HFFc6 (cell line): Measurements from ENCODE around the gene HLA-DOB. TPM values are rescaled to one million over a fixed set of nuclear protein-coding genes. Genes with fewer than 3 reads are reported as not detected.
A peak's percentile ranks its signal among the peaks of the same experiment; 100 is the strongest.
"Not testable (repeated sequence)": the region's sequence is repeated elsewhere in the genome, so short reads cannot be mapped to it uniquely, and the experiment has no call there.

Experiments used
- DNase-seq: peaks from one replicate; pipeline ENCODE4 v3.0.0-alpha.2; 2018
- H3K27ac Mint-ChIP-seq: 2 replicates; pipeline ENCODE4 v1.8.0; 2020; ENCODE audit warnings: mild to moderate bottlenecking, mixed read lengths
- H3K27me3 Mint-ChIP-seq: 2 replicates; pipeline ENCODE4 v1.8.0; 2021; ENCODE audit warnings: mild to moderate bottlenecking, moderate library complexity, mixed read lengths; ENCODE audit not compliant: insufficient read depth
- H3K36me3 Mint-ChIP-seq: 2 replicates; pipeline ENCODE4 v1.8.0; 2021; ENCODE audit warnings: low read depth, mixed read lengths
- H3K4me1 Mint-ChIP-seq: 2 replicates; pipeline ENCODE4 v1.8.0; 2020; ENCODE audit warnings: low read depth, mixed read lengths
- H3K4me3 Mint-ChIP-seq: 2 replicates; pipeline ENCODE4 v1.8.0; 2020; ENCODE audit warnings: mild to moderate bottlenecking, moderate library complexity, mixed read lengths
- H3K9me3 Mint-ChIP-seq: 2 replicates; pipeline ENCODE4 v1.8.0; 2020; ENCODE audit warnings: mild to moderate bottlenecking, mixed read lengths
- total RNA-seq, 6 experiments: library from RNA; stranded (reverse); fragmentation: NEBNext Ultra II Directional; extraction: Animal tissue kit (Norgen Biotek cat#: 25700); gene quantifications; 2 replicates in 1 of 6; 3 replicates in 5 of 6; pipeline ENCODE4 v1.2.3, GENCODE V29; 2021
- TF ChIP-seq, protein P1 (sequence below): fragments of 200-600 bp; sonication (generic); IDR thresholded peaks from 2 replicates; pipeline ENCODE4 v1.5.0; 2021; ENCODE audit warnings: antibody characterized with exemption, mild to moderate bottlenecking

Gene HLA-DOB
- total RNA-seq, 6 experiments from 2014 or later = 0.14 to 0.28 TPM; not detected in 4

DNA sequence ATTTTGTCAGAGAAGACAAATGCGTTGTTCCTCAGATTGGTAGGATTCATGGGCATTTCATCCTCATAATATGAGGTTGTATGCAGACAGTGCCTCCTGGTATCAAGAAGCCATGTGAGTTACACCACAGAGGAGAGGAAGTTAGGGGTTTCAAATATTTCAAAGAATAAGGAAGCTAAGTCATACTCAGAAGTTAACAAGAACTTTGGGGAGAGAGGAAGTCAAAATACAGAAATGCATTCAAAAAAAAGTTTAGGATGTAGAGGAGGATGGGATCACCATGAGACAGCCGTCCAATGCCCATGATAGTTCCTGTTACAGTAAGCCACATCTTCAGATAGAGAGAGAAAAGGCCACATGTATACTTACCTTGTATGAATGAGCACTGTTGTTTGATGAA, 22.3 kb downstream of the HLA-DOB start:
- Mint-ChIP-seq H3K27ac (no peak overlapping the region), H3K36me3 (no peaks in the 10 kb centered on the region; the same call in 1 of the 2 replicates), H3K9me3 (peaks cover 6% of the 10 kb centered on the region), H3K27me3 (peaks cover 37% of the 10 kb centered on the region), H3K4me3 (no peak overlapping the region), H3K4me1 (peaks cover 19% of the 10 kb centered on the region)
- DNase-seq = no peak
- TF ChIP-seq, protein P1, sequence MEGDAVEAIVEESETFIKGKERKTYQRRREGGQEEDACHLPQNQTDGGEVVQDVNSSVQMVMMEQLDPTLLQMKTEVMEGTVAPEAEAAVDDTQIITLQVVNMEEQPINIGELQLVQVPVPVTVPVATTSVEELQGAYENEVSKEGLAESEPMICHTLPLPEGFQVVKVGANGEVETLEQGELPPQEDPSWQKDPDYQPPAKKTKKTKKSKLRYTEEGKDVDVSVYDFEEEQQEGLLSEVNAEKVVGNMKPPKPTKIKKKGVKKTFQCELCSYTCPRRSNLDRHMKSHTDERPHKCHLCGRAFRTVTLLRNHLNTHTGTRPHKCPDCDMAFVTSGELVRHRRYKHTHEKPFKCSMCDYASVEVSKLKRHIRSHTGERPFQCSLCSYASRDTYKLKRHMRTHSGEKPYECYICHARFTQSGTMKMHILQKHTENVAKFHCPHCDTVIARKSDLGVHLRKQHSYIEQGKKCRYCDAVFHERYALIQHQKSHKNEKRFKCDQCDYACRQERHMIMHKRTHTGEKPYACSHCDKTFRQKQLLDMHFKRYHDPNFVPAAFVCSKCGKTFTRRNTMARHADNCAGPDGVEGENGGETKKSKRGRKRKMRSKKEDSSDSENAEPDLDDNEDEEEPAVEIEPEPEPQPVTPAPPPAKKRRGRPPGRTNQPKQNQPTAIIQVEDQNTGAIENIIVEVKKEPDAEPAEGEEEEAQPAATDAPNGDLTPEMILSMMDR = no peak

GRCh38 chr6:32792901-32793435, 23.8 kb downstream of the HLA-DOB start:
- TF ChIP-seq, protein P1 = no peak
- no peak overlapping the region for H3K27ac Mint-ChIP-seq
- no peaks in the 10 kb centered on the region for H3K9me3 Mint-ChIP-seq
- H3K27me3 Mint-ChIP-seq = peaks cover 35% of the 10 kb centered on the region
- no peak for DNase-seq
- H3K4me1 Mint-ChIP-seq = peaks cover 19% of the 10 kb centered on the region
- no peaks in the 10 kb centered on the region for H3K36me3 Mint-ChIP-seq
- no peak overlapping the region for H3K4me3 Mint-ChIP-seq

GRCh38 chr6:32790306-32790705, 26.5 kb downstream of the HLA-DOB start:
- DNase-seq = no peak
- H3K27ac Mint-ChIP-seq = no peak overlapping the region
- peaks cover 5% of the 10 kb centered on the region; the same call in 1 of the 2 replicates for H3K4me1 Mint-ChIP-seq
- H3K27me3 Mint-ChIP-seq = peaks cover 37% of the 10 kb centered on the region
- H3K9me3 Mint-ChIP-seq = no peaks in the 10 kb centered on the region
- H3K4me3 Mint-ChIP-seq = no peak overlapping the region
- TF ChIP-seq, protein P1 = no peak
- no peaks in the 10 kb centered on the region for H3K36me3 Mint-ChIP-seq

DNA sequence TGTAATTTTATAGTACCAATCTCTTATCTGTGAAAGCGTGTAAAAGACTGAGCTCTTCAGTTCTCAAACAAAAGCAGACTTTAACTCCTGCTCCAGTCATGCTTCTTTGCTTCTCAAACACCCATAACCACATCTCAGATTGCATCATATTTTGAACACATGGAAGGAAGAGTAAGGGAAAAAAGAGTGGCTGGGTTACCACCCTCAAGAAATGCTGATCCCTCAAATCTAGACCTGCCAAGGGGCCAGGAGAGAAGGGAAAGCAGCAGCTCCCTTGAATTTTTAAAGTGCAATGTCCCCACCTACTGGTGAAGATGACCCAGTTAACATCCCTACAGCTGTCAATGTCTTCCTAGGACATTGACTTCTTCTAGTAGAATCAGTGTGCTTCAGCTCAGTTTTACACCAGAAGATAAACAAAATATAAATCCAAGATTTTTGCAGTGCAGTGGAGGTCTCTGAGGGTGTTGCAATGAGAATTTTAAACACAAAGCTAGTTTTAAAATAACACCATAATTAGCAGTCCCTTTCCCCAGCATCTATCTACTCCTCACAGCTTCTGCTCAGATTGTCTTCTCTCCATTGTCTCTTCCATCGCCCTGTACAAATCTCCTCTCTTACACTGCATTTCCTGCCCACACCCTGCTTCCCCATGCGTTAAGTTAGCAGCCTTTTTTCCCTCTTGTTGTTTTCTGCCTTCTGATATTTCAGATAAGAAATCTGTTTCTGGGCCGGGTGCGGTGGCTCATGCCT, 30.8 kb downstream of the HLA-DOB start:
- H3K4me3 Mint-ChIP-seq = no peak overlapping the region
- H3K36me3 Mint-ChIP-seq = no peaks in the 10 kb centered on the region
- H3K27ac Mint-ChIP-seq = no peak overlapping the region
- H3K9me3 Mint-ChIP-seq = no peaks in the 10 kb centered on the region
- TF ChIP-seq, protein P1 = peak; percentile 82
- DNase-seq = peak; percentile 45
- H3K27me3 Mint-ChIP-seq = peaks cover 20% of the 10 kb centered on the region
- peaks cover 5% of the 10 kb centered on the region; the same call in 1 of the 2 replicates for H3K4me1 Mint-ChIP-seq

- H3K9me3 Mint-ChIP-seq, H3K36me3 Mint-ChIP-seq, DNase-seq, H3K27ac Mint-ChIP-seq, H3K4me1 Mint-ChIP-seq, H3K4me3 Mint-ChIP-seq: not testable (repeated sequence)
- peaks cover 24% of the 10 kb centered on the region for H3K27me3 Mint-ChIP-seq
These were observed 33.9 kb downstream of the HLA-DOB start for GRCh38 chr6:32782923-32783322.

- TF ChIP-seq, protein P1 = no peak
- H3K4me3 Mint-ChIP-seq = no peak overlapping the region
- H3K27ac Mint-ChIP-seq = no peak overlapping the region
- no peak for DNase-seq
- no peaks in the 10 kb centered on the region for H3K36me3 Mint-ChIP-seq
- H3K4me1 Mint-ChIP-seq = no peaks in the 10 kb centered on the region
- no peaks in the 10 kb centered on the region for H3K9me3 Mint-ChIP-seq
- H3K27me3 Mint-ChIP-seq = peaks cover 24% of the 10 kb centered on the region
These were observed 37.8 kb downstream of the HLA-DOB start for GRCh38 chr6:32779036-32779435.
